Measurements from ENCODE around the gene NDUFB6. TPM values are rescaled to one million over a fixed set of nuclear protein-coding genes. Genes with fewer than 3 reads are reported as not detected.

Gene NDUFB6
- total and polyA plus RNA-seq, 2 of the 4 experiments (the other 2 are of a cell fraction) = 24.2 to 51.0 TPM

DNA sequence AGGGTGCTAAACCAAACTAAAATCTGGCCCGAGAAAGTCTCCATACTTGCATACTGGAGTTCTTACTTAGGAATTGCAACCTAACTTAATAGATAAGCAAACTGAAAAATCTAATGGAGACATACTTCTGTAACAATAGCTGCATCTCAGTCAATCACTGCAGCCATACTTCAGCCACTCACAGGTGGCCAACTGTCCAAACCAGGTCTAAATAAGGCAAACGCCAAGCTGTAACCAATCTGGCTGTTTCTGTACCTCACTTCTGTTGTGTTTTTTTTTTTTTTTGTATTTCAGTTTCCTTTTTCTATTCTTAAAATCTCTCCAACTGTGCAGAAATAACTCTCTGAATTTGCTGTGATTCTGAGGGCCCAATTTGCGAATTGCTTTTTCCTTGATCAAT, 4.4 kb upstream of the NDUFB6 start:
- H3K4me3 ChIP-seq (ENCODE audit: insufficient read depth, low read depth, low read length) = no peak overlapping the region
- no CpG with 5 or more reads among the region's 3 CpGs for WGBS, 2 experiments (ENCODE audit: extremely low coverage in 2 of 2, insufficient read length in 1 of 2)
- TF ChIP-seq FOS (IDR thresholded peaks at IDR 0.05; ENCODE audit: low read depth, low read length) (no peak), NFE2L2 (IDR thresholded peaks at IDR 0.05; ENCODE audit: low read depth, low read length) (no peak), SMC3 (IDR thresholded peaks at IDR 0.05; ENCODE audit: low read depth, low read length) (no peak), MAFK (IDR thresholded peaks at IDR 0.05; ENCODE audit: low read depth, low read length) (no peak), RFX5 (IDR thresholded peaks at IDR 0.05; ENCODE audit: low read depth, low read length) (no peak), BHLHE40 (IDR thresholded peaks at IDR 0.05; ENCODE audit: low read depth, low read length) (no peak), CHD1 (IDR thresholded peaks at IDR 0.05; ENCODE audit: low read depth, low read length) (no peak), MXI1 (IDR thresholded peaks at IDR 0.05; ENCODE audit: borderline replicate concordance, low read depth, low read length) (no peak), ELK1 (IDR thresholded peaks at IDR 0.05; ENCODE audit: borderline replicate concordance, low read depth, low read length) (no peak), MAZ (IDR thresholded peaks at IDR 0.05; ENCODE audit: borderline replicate concordance, low read depth, low read length) (no peak), RCOR1 (IDR thresholded peaks at IDR 0.05; ENCODE audit: insufficient replicate concordance, low read length) (no peak), CEBPB (IDR thresholded peaks at IDR 0.05; ENCODE audit: low read depth, low read length) (no peak), POLR2A (IDR thresholded peaks at IDR 0.05; ENCODE audit: low read depth, low read length) (no peak)
- TF ChIP-seq, protein P1, sequence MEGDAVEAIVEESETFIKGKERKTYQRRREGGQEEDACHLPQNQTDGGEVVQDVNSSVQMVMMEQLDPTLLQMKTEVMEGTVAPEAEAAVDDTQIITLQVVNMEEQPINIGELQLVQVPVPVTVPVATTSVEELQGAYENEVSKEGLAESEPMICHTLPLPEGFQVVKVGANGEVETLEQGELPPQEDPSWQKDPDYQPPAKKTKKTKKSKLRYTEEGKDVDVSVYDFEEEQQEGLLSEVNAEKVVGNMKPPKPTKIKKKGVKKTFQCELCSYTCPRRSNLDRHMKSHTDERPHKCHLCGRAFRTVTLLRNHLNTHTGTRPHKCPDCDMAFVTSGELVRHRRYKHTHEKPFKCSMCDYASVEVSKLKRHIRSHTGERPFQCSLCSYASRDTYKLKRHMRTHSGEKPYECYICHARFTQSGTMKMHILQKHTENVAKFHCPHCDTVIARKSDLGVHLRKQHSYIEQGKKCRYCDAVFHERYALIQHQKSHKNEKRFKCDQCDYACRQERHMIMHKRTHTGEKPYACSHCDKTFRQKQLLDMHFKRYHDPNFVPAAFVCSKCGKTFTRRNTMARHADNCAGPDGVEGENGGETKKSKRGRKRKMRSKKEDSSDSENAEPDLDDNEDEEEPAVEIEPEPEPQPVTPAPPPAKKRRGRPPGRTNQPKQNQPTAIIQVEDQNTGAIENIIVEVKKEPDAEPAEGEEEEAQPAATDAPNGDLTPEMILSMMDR (conservative IDR thresholded peaks at IDR 0.05; ENCODE audit: low read depth, low read length) = no peak
- no TSS peak for BruUV-seq (replicated peaks)
- H3K23ac ChIP-seq (ENCODE audit: low read depth, low read length) = no peak overlapping the region
- ATAC-seq (ENCODE audit: low read depth) (no peak), DNase-seq (no peak)
- H3K56ac ChIP-seq (ENCODE audit: extremely low read depth, insufficient read depth, low read length) = no peak overlapping the region
- no peak overlapping the region for H2AK5ac ChIP-seq (ENCODE audit: low read depth, low read length)
- H3K4ac ChIP-seq (ENCODE audit: low read depth, low read length) = no peak overlapping the region
- H4K8ac ChIP-seq (ENCODE audit: low read depth in 2 of 2, low read length in 2 of 2) = no peak overlapping the region
- H3K4me1 ChIP-seq (ENCODE audit: control insufficient read depth, insufficient read depth, low read length) = 0 out of 2 replicates have a peak, but pooled peaks cover 3% of the 10 kb centered on the region
- no peak overlapping the region for H2BK20ac ChIP-seq (ENCODE audit: low read depth, low read length)
- no peaks in the 10 kb centered on the region; the same call in 1 of the 2 replicates for H3K27me3 ChIP-seq (ENCODE audit: control insufficient read depth, insufficient read depth, low read length)
- intact Hi-C loops (cut with micrococcal nuclease) = no loop called here
- H3K36me3 ChIP-seq (ENCODE audit: control insufficient read depth, insufficient read depth, low read length) = no peaks in the 10 kb centered on the region
- H3K9me3 ChIP-seq (ENCODE audit: control insufficient read depth, insufficient read depth, low read length) = no peaks in the 10 kb centered on the region
- H3K14ac ChIP-seq (replicated peaks; ENCODE audit: low read depth, low read length) = no peak overlapping the region
- POLR2A ChIA-PET (ENCODE audit: unreplicated experiment) = no interaction called here
- no peak overlapping the region for H2AK9ac ChIP-seq (replicated peaks; ENCODE audit: low read depth, low read length, poor library complexity)
- dilution Hi-C loops (cut with HindIII; ENCODE audit: low sequenced_read_pairs, unreplicated experiment) = no loop called here
- H3K9me1 ChIP-seq (ENCODE audit: insufficient read depth, low read length) = no peaks in the 10 kb centered on the region
- H2BK15ac ChIP-seq (ENCODE audit: low read depth, low read length) = no peak overlapping the region
- CTCF ChIA-PET = interaction anchor here (11.5 kb wide), 1 partner anchor 200 kb away, joined by 189 read pairs; no protein-coding TSS in a partner anchor
- H3K27ac ChIP-seq (ENCODE audit: insufficient read depth, low read length) = no peak overlapping the region
- no peak overlapping the region for H2BK120ac ChIP-seq (ENCODE audit: low read depth, low read length)
- H2BK5ac ChIP-seq (ENCODE audit: low read depth, low read length, poor library complexity, severe bottlenecking) = no peak overlapping the region
- no peak overlapping the region for H4K91ac ChIP-seq (ENCODE audit: insufficient read depth, low read depth, low read length)
- H3K4me2 ChIP-seq (ENCODE audit: low read depth, low read length) = no peak overlapping the region
- H4K20me1 ChIP-seq (ENCODE audit: insufficient read depth, low read length) = no peaks in the 10 kb centered on the region
- H3K9ac ChIP-seq (ENCODE audit: low read depth, low read length) = no peak overlapping the region
- H4K5ac ChIP-seq (ENCODE audit: low read depth, low read length) = no peak overlapping the region
- H3K79me1 ChIP-seq (ENCODE audit: low read depth in 1 of 2, low read length in 2 of 2) = no peaks in the 10 kb centered on the region
- in situ Hi-C loops (cut with MboI; ENCODE audit: low sequenced_read_pairs) = loop anchor here (5.0 kb wide), 1 partner anchor 195 kb away; the partner anchor contains the start of gene ACO1
- no peak overlapping the region for H2AFZ ChIP-seq (replicated peaks; ENCODE audit: low read length, poor library complexity)
- no peak overlapping the region for H3K18ac ChIP-seq (ENCODE audit: low read depth, low read length)

All from IMR-90 (cell line).